ENCODE measurements around the gene ICA1. TPM values are rescaled to one million over a fixed set of nuclear protein-coding genes. Genes with fewer than 3 reads are reported as not detected.

Gene ICA1
- total and polyA plus RNA-seq, 4 donors: 1.4 to 22.7 (median 8.1) TPM

- Histone ChIP-seq H3K4me3 (ENCODE audit: low read depth in 1 of 3, low read length in 3 of 3) (no peak overlapping the region), H3K36me3 (ENCODE audit: control insufficient read depth in 4 of 4, insufficient read depth in 3 of 4, low read depth in 1 of 4, low read length in 3 of 4) (peaks cover 0 to 5% (median 1%) of the 10 kb centered on the region in 4 donors), H3K27ac (ENCODE audit: low read depth in 1 of 2, low read length in 2 of 2) (no peak overlapping the region), H3K9me3 (ENCODE audit: control insufficient read depth in 4 of 4, low read length in 3 of 4) (no peaks in the 10 kb centered on the region), H3K9ac (ENCODE audit: low read depth in 1 of 2, low read length in 2 of 2) (no peak overlapping the region), H3K27me3 (ENCODE audit: control insufficient read depth in 4 of 4, insufficient read depth in 4 of 4, low read length in 3 of 4) (no peaks in the 10 kb centered on the region), H3K4me1 (ENCODE audit: control insufficient read depth in 4 of 4, insufficient read depth in 4 of 4, low read length in 3 of 4) (peaks cover 0 to 2% (median 0%) of the 10 kb centered on the region in 4 donors)
- 94% methylated on average over 12 of the region's 12 CpGs for WGBS
- TF ChIP-seq ATF3 (IDR thresholded peaks at IDR 0.05) (no peak), FOXA1 (IDR thresholded peaks at IDR 0.05) (no peak), HNF4A (conservative IDR thresholded peaks at IDR 0.05) (no peak), CTCF (IDR thresholded peaks at IDR 0.05; ENCODE audit: low read depth, low read length, missing input control) (no peak), HNF4G (IDR thresholded peaks at IDR 0.05) (no peak), GABPA (IDR thresholded peaks at IDR 0.05 in 1 of 2, conservative IDR thresholded peaks at IDR 0.05 in 1 of 2) (no peak), NR2F2 (IDR thresholded peaks at IDR 0.05) (no peak), TAF1 (conservative IDR thresholded peaks at IDR 0.05) (no peak), SP1 (IDR thresholded peaks at IDR 0.05) (no peak), FOXA2 (IDR thresholded peaks at IDR 0.05) (no peak), YY1 (IDR thresholded peaks at IDR 0.05) (no peak)
- DNase-seq (ENCODE audit: low spot score): no peak
Measured at GRCh38 chr7:8068892-8069686, 192.9 kb downstream of the ICA1 start.

GRCh38 chr7:8065356-8065813 lies 196.6 kb downstream of the ICA1 start:
- peaks cover 0 to 2% (median 0%) of the 10 kb centered on the region in 4 donors for H3K4me1 ChIP-seq (ENCODE audit: control insufficient read depth in 4 of 4, insufficient read depth in 4 of 4, low read length in 3 of 4)
- no peaks in the 10 kb centered on the region for H3K9me3 ChIP-seq (ENCODE audit: control insufficient read depth in 4 of 4, low read length in 3 of 4)
- peaks cover 0 to 1% (median 0%) of the 10 kb centered on the region in 4 donors for H3K36me3 ChIP-seq (ENCODE audit: control insufficient read depth in 4 of 4, insufficient read depth in 3 of 4, low read depth in 1 of 4, low read length in 3 of 4)
- 97% methylated on average over 2 of the region's 2 CpGs for WGBS
- no peaks in the 10 kb centered on the region for H3K27me3 ChIP-seq (ENCODE audit: control insufficient read depth in 4 of 4, insufficient read depth in 4 of 4, low read length in 3 of 4)
- TF ChIP-seq JUND (IDR thresholded peaks at IDR 0.05): no peak
- TF ChIP-seq SP1 (IDR thresholded peaks at IDR 0.05): no peak
- TF ChIP-seq FOXA2 (IDR thresholded peaks at IDR 0.05): no peak
- TF ChIP-seq NR2F2 (IDR thresholded peaks at IDR 0.05): no peak
- TF ChIP-seq EGR1 (IDR thresholded peaks at IDR 0.05; ENCODE audit: low read depth in 2 of 2): no peak
- no peak for TF ChIP-seq FOXA1 (IDR thresholded peaks at IDR 0.05)
- no peak for TF ChIP-seq ATF3 (IDR thresholded peaks at IDR 0.05)
- no peak for TF ChIP-seq MAX (IDR thresholded peaks at IDR 0.05)
- TF ChIP-seq TAF1 (conservative IDR thresholded peaks at IDR 0.05): no peak
- no peak for TF ChIP-seq YY1 (IDR thresholded peaks at IDR 0.05)
- no peak for TF ChIP-seq ZBTB33 (IDR thresholded peaks at IDR 0.05)
- TF ChIP-seq RXRA (IDR thresholded peaks at IDR 0.05): no peak
- TF ChIP-seq HNF4A (conservative IDR thresholded peaks at IDR 0.05): no peak
- no peak for TF ChIP-seq HNF4G (IDR thresholded peaks at IDR 0.05)
- no peak for TF ChIP-seq REST (IDR thresholded peaks at IDR 0.05)
- no peak for TF ChIP-seq RAD21 (IDR thresholded peaks at IDR 0.05)
- H3K27ac ChIP-seq (ENCODE audit: low read depth in 1 of 2, low read length in 2 of 2): no peak overlapping the region
- DNase-seq (ENCODE audit: low spot score): no peak
- no peak overlapping the region for H3K9ac ChIP-seq (ENCODE audit: low read depth in 1 of 2, low read length in 2 of 2)
- H3K4me3 ChIP-seq (ENCODE audit: low read depth in 1 of 3, low read length in 3 of 3): no peak overlapping the region
